Spleen (tissue), 11 donors: ENCODE measurements around the gene EIF1AD. TPM values are rescaled to one million over a fixed set of nuclear protein-coding genes. Genes with fewer than 3 reads are reported as not detected.
A peak's percentile ranks its signal among the peaks of the same experiment; 100 is the strongest.

Experiments
- DNase-seq: peaks from one replicate; pipeline ENCODE4 v3.0.0-alpha.2; 2020
- H3K27ac ChIP-seq, 8 donors: fragments of 200-600 bp; sonication (generic) in 7 of 8; 1 replicate in 4 of 8; 2 replicates in 4 of 8; pipeline versions ENCODE4 v1.5.0 to v1.8.0; 2016 to 2021; ENCODE audit warnings: inconsistent platforms in 4 of 8, mild to moderate bottlenecking in 4 of 8, moderate library complexity in 1 of 8
- H3K27me3 ChIP-seq, 7 donors: fragments of 200-600 bp; sonication (generic) in 6 of 7; replicated peaks in 1 of 7; 1 replicate in 4 of 7; 2 replicates in 3 of 7; pipeline versions ENCODE4 v1.5.0 to v1.8.0; 2016 to 2021; ENCODE audit warnings: inconsistent platforms in 3 of 7, mild to moderate bottlenecking in 1 of 7
- H3K36me3 ChIP-seq, 6 donors: fragments of 200-600 bp; sonication (generic) in 5 of 6; 1 replicate in 4 of 6; 2 replicates in 2 of 6; pipeline versions ENCODE4 v1.5.0 to v1.8.0; 2016 to 2021; ENCODE audit warnings: inconsistent platforms in 2 of 6
- H3K4me1 ChIP-seq, 6 donors: fragments of 200-600 bp; sonication (generic) in 5 of 6; 1 replicate in 3 of 6; 2 replicates in 3 of 6; pipeline versions ENCODE4 v1.5.0 to v1.8.0; 2016 to 2021; ENCODE audit warnings: inconsistent platforms in 3 of 6
- H3K4me3 ChIP-seq, 8 donors: fragments of 200-600 bp; sonication (generic) in 7 of 8; 1 replicate in 4 of 8; 2 replicates in 4 of 8; pipeline versions ENCODE4 v1.5.0 to v1.8.0; 2016 to 2021; ENCODE audit warnings: inconsistent platforms in 4 of 8, mild to moderate bottlenecking in 4 of 8, moderate library complexity in 2 of 8
- H3K9me3 ChIP-seq, 8 donors: fragments of 200-600 bp; sonication (generic) in 7 of 8; 1 replicate in 4 of 8; 2 replicates in 4 of 8; pipeline versions ENCODE4 v1.5.0 to v1.8.0; 2016 to 2021; ENCODE audit warnings: inconsistent platforms in 4 of 8
- CTCF ChIP-seq, 11 experiments: fragments of 200-600 bp in 7 of 11; fragments of 450-650 bp in 4 of 11; sonication (generic) in 4 of 11; IDR thresholded peaks in 8 of 11; conservative IDR thresholded peaks in 3 of 11; 1 replicate in 7 of 11; 2 replicates in 4 of 11; pipeline versions ENCODE4 v1.4.0 to v1.8.0; 2016 to 2021; ENCODE audit warnings: antibody characterized with exemption in 11 of 11, inconsistent platforms in 4 of 11, mild to moderate bottlenecking in 1 of 11
- POLR2A ChIP-seq, 3 donors: fragments of 450-650 bp; IDR thresholded peaks; one replicate each; pipeline ENCODE4 v1.5.1; 2017; ENCODE audit warnings: antibody characterized with exemption in 3 of 3, mild to moderate bottlenecking in 1 of 3
- POLR2AphosphoS5 ChIP-seq, 3 donors: sonication (generic); formaldehyde crosslinking; IDR thresholded peaks; one replicate each; pipeline ENCODE4 v1.5.1; 2017; ENCODE audit warnings: antibody characterized with exemption in 3 of 3
- WGBS, 5 donors: extraction: QIAGEN DNeasy Blood & Tissue Kit in 3 of 5; methylation state at CpG; one replicate each; pipeline versions ENCODE4 v1.1.5 to v1.1.7; 2013 to 2018; 5-methylcytosine and 5-hydroxymethylcytosine counted together
- intact Hi-C: fragments of 100-400 bp; cut with DNase I; formaldehyde crosslinking; loops from one replicate; pipeline ENCODE4 v1.15.0; 2023; ENCODE audit warnings: low total_unique reads
- polyA plus RNA-seq, 3 donors: library from polyadenylated mRNA; stranded (reverse); fragments of 200-250 nt; gene quantifications; one replicate each; pipeline ENCODE4 v1.2.1, GENCODE V29; 2013
- total RNA-seq, 7 donors: library from RNA; depleted of rRNA in 3 of 7; stranded (reverse); fragments of >200 nt in 3 of 7; fragmentation: NEBNext Ultra II Directional in 4 of 7; extraction: Animal tissue kit (Norgen Biotek cat#: 25700) in 4 of 7; gene quantifications; one replicate each; pipeline versions ENCODE4 v1.1.0 to v1.2.1, GENCODE V29; 2016 to 2021
- donor health status: healthy with polysubstance abuse.
- donor health status: DM: no; HTN: no; CAD: no; lungs with moderate emphysema.
- donor health status: DM: no; HTN: no; CAD: no.
- donor health status: Bipolar disorder and iron deficiency.
- donor health status: healthy.
- donor health status: DM: no; HTN: no; CAD: no.
- donor health status: DM: yes; HTN: yes; CAD: no.

Gene EIF1AD
- total and polyA plus RNA-seq, 10 donors, result 14.3 to 39.2 (median 29.5) TPM

GRCh38 chr11:66014804-66015453 lies 13.0 kb upstream of the EIF1AD start:
- WGBS, 5 donors, result 76 to 93% (median 87%) methylated on average over 6 of the region's 6 CpGs
- no peak for DNase-seq
- Histone ChIP-seq H3K4me3 (no peak overlapping the region), H3K9me3 (no peaks in the 10 kb centered on the region), H3K36me3 (no peaks in the 10 kb centered on the region), H3K27ac (peak overlapping the region in 2 of 8 donors; percentile 23 to 40), H3K4me1 (peaks cover 3 to 27% (median 9%) of the 10 kb centered on the region in 6 donors), H3K27me3 (peaks cover 6 to 38% (median 19%) of the 10 kb centered on the region in 7 donors)
- TF ChIP-seq CTCF (IDR thresholded peaks at IDR 0.05 in 8 of 11, conservative IDR thresholded peaks at IDR 0.05 in 3 of 11), result no peak
- no peak for TF ChIP-seq POLR2AphosphoS5 (IDR thresholded peaks at IDR 0.05)
- TF ChIP-seq POLR2A (IDR thresholded peaks at IDR 0.05), result no peak
- intact Hi-C loops, result no loop called here

GRCh38 chr11:66013762-66014100 lies 11.8 kb upstream of the EIF1AD start:
- peaks cover 6 to 38% (median 19%) of the 10 kb centered on the region in 7 donors for H3K27me3 ChIP-seq
- no peak overlapping the region for H3K4me3 ChIP-seq
- no peaks in the 10 kb centered on the region for H3K9me3 ChIP-seq
- TF ChIP-seq POLR2A (IDR thresholded peaks at IDR 0.05), result no peak
- TF ChIP-seq CTCF (IDR thresholded peaks at IDR 0.05 in 8 of 11, conservative IDR thresholded peaks at IDR 0.05 in 3 of 11), result no peak
- TF ChIP-seq POLR2AphosphoS5 (IDR thresholded peaks at IDR 0.05), result no peak
- H3K27ac ChIP-seq, result no peak overlapping the region
- no peak for DNase-seq
- H3K36me3 ChIP-seq, result no peaks in the 10 kb centered on the region
- intact Hi-C loops, result no loop called here
- 79 to 87% (median 83%) methylated on average over 7 of the region's 7 CpGs for WGBS, 5 donors
- H3K4me1 ChIP-seq, result peaks cover 3 to 27% (median 9%) of the 10 kb centered on the region in 6 donors

- Histone ChIP-seq H3K4me3 (no peak overlapping the region), H3K27ac (no peak overlapping the region), H3K27me3 (peaks cover 6 to 38% (median 19%) of the 10 kb centered on the region in 7 donors), H3K9me3 (no peaks in the 10 kb centered on the region), H3K4me1 (peaks cover 3 to 27% (median 9%) of the 10 kb centered on the region in 6 donors), H3K36me3 (no peaks in the 10 kb centered on the region)
- intact Hi-C loops, result no loop called here
- DNase-seq, result no peak
- 35 to 46% (median 44%) methylated on average over 8 to 12 of the region's 12 CpGs for WGBS, 5 donors
- TF ChIP-seq CTCF (IDR thresholded peaks at IDR 0.05 in 8 of 11, conservative IDR thresholded peaks at IDR 0.05 in 3 of 11) (no peak), POLR2AphosphoS5 (IDR thresholded peaks at IDR 0.05) (no peak), POLR2A (IDR thresholded peaks at IDR 0.05) (no peak)
Observed at GRCh38 chr11:66012946-66013761, 11.2 kb upstream of the EIF1AD start.

GRCh38 chr11:66012371-66012945 lies 10.5 kb upstream of the EIF1AD start:
- Histone ChIP-seq H3K27me3 (peaks cover 6 to 38% (median 19%) of the 10 kb centered on the region in 7 donors), H3K4me3 (peak overlapping the region in 1 of 8 donors; percentile 51), H3K4me1 (peaks cover 3 to 27% (median 9%) of the 10 kb centered on the region in 6 donors), H3K36me3 (no peaks in the 10 kb centered on the region), H3K9me3 (no peaks in the 10 kb centered on the region), H3K27ac (no peak overlapping the region)
- intact Hi-C loops, result no loop called here
- no peak for DNase-seq
- 59 to 69% (median 60%) methylated on average over 8 to 11 of the region's 12 CpGs for WGBS, 5 donors
- TF ChIP-seq CTCF (IDR thresholded peaks at IDR 0.05 in 8 of 11, conservative IDR thresholded peaks at IDR 0.05 in 3 of 11), result no peak
- TF ChIP-seq POLR2A (IDR thresholded peaks at IDR 0.05), result no peak
- TF ChIP-seq POLR2AphosphoS5 (IDR thresholded peaks at IDR 0.05), result no peak
